HepG2 (cell line): Measurements from ENCODE around the gene C16orf82. TPM values are rescaled to one million over a fixed set of nuclear protein-coding genes. Genes with fewer than 3 reads are reported as not detected.
A peak's percentile ranks its signal among the peaks of the same experiment; 100 is the strongest.

Source experiments
- ATAC-seq: fragments of 200-7000 bp; cut with Tn5 transposase; 3 replicates; pipeline ENCODE4 v1.9.1; 2020; ENCODE audit warnings: mild to moderate bottlenecking, moderate library complexity
- BruUV-seq: library from RNA; stranded (reverse); fragments of 400-500 nt; replicated peaks from 2 replicates; lab custom pipeline; 2021; lab: Mats Ljungman, UMichigan
- CTCF ChIA-PET: fragments of 300-600 bp; formaldehyde crosslinking; extraction: SDS; loops from one replicate; lab custom pipeline; 2021; ENCODE audit warnings: low total read pairs, inconsistent platforms, low intra/inter-chr PET ratio; lab: Yijun Ruan, JAX
- POLR2A ChIA-PET: fragments of 350-600 bp; sonication (Branson Sonifier 250); formaldehyde crosslinking; loops from one replicate; lab custom pipeline; 2020; ENCODE audit warnings: antibody characterized with exemption, inconsistent platforms; lab: Yijun Ruan, JAX
- DNase-seq: peaks from one replicate; pipeline ENCODE4 v3.0.0-alpha.2; 2015; ENCODE audit warnings: low spot score
- FAIRE-seq: peaks from 3 replicates; lab custom pipeline; 2011; peaks lifted over from hg19 to GRCh38; lab: Jason Lieb, UNC
- H2AFZ ChIP-seq: one replicate; pipeline ENCODE4 v1.6.1; 2011; ENCODE audit warnings: low read length, inconsistent platforms
- H3K27ac ChIP-seq: fragments of 300-600 bp; 3 replicates; pipeline ENCODE4 v1.8.0; 2011; ENCODE audit warnings: mixed run types, mild to moderate bottlenecking, mixed read lengths, low read length, inconsistent platforms; ENCODE audit not compliant: insufficient read depth; ENCODE audit errors: extremely low read length
- H3K27me3 ChIP-seq, 2 experiments: fragments of 200-600 bp in 1 of 2; 2 replicates in 1 of 2; 3 replicates in 1 of 2; pipeline versions ENCODE4 v1.6.0 to v1.8.0; 2011; ENCODE audit warnings: low read length in 2 of 2, mild to moderate bottlenecking in 2 of 2, moderate library complexity in 2 of 2, inconsistent platforms in 1 of 2; ENCODE audit not compliant: insufficient read depth in 2 of 2, control insufficient read depth in 1 of 2
- H3K36me3 ChIP-seq, 2 experiments: fragments of 200-600 bp in 1 of 2; replicated peaks in 1 of 2; 2 replicates in 1 of 2; 3 replicates in 1 of 2; pipeline versions ENCODE4 v1.5.1 to v1.8.0; 2011; ENCODE audit warnings: low read length in 2 of 2, inconsistent platforms in 1 of 2; ENCODE audit not compliant: insufficient read depth in 2 of 2, control insufficient read depth in 1 of 2
- H3K4me1 ChIP-seq: 2 replicates; pipeline ENCODE4 v1.5.1; 2012; ENCODE audit warnings: low read length, inconsistent platforms; ENCODE audit not compliant: insufficient read depth
- H3K4me2 ChIP-seq: 2 replicates; pipeline ENCODE4 v1.6.0; 2011; ENCODE audit warnings: low read depth, low read length, inconsistent platforms
- H3K4me3 ChIP-seq, 3 experiments: fragments of 200-600 bp in 1 of 3; sonication (generic), shearing (Covaris generic) in 1 of 3; replicated peaks in 1 of 3; 2 replicates each; pipeline ENCODE4 v1.5.1; 2011 to 2016; ENCODE audit warnings: low read length in 3 of 3, inconsistent platforms in 2 of 3, low read depth in 2 of 3, mild to moderate bottlenecking in 2 of 3, control low read depth in 1 of 3, mixed read lengths in 1 of 3; ENCODE audit not compliant: insufficient read depth in 1 of 3
- H3K79me2 ChIP-seq: one replicate; pipeline ENCODE4 v1.6.1; 2011; ENCODE audit warnings: low read length, inconsistent platforms; ENCODE audit not compliant: insufficient read depth
- H3K9ac ChIP-seq: 2 replicates; pipeline ENCODE4 v1.6.0; 2011; ENCODE audit warnings: mild to moderate bottlenecking, low read depth, low read length, inconsistent platforms; ENCODE audit not compliant: insufficient read depth
- H3K9me3 ChIP-seq: 2 replicates; pipeline ENCODE4 v1.5.1; 2012; ENCODE audit warnings: mild to moderate bottlenecking, low read length
- H4K20me1 ChIP-seq: 2 replicates; pipeline ENCODE4 v1.6.0; 2011; ENCODE audit warnings: inconsistent platforms, mild to moderate bottlenecking, low read length, moderate library complexity; ENCODE audit not compliant: insufficient read depth
- AGO1 ChIP-seq: fragments of 200-400 bp; formaldehyde crosslinking; IDR thresholded peaks from 2 replicates; pipeline ENCODE4 v1.6.1; 2017; ENCODE audit warnings: mild to moderate bottlenecking, low read depth, low read length, moderate library complexity; ENCODE audit not compliant: poor library complexity, severe bottlenecking
- GFI1 ChIP-seq: sonication (generic); formaldehyde crosslinking; IDR thresholded peaks from 2 replicates; pipeline ENCODE4 v1.5.0; 2020; ENCODE audit warnings: missing genetic modification reagents, mild to moderate bottlenecking, borderline replicate concordance
- HDAC1 ChIP-seq: sonication (generic); formaldehyde crosslinking; IDR thresholded peaks from 2 replicates; pipeline ENCODE4 v1.5.1; 2020; ENCODE audit warnings: mild to moderate bottlenecking, missing genetic modification reagents
- HNRNPL ChIP-seq: fragments of 200-400 bp; formaldehyde crosslinking; IDR thresholded peaks from 2 replicates; pipeline ENCODE4 v1.6.1; 2017; ENCODE audit warnings: mild to moderate bottlenecking, low read depth, low read length
- IRX3 ChIP-seq: sonication (generic); formaldehyde crosslinking; IDR thresholded peaks from 2 replicates; pipeline ENCODE4 v1.8.1; 2023; ENCODE audit warnings: mild to moderate bottlenecking, low read depth, missing genetic modification reagents, borderline replicate concordance
- LCORL ChIP-seq, 2 experiments: fragments of 450-650 bp in 1 of 2; sonication (generic) in 1 of 2; formaldehyde crosslinking in 1 of 2; IDR thresholded peaks; 2 replicates each; pipeline versions ENCODE4 v1.5.0 to v1.6.1; 2017 to 2020; ENCODE audit warnings: antibody characterized with exemption in 1 of 2, missing genetic modification reagents in 1 of 2
- MEF2D ChIP-seq: sonication (generic); formaldehyde crosslinking; IDR thresholded peaks from 2 replicates; pipeline ENCODE4 v1.5.1; 2020; ENCODE audit warnings: mild to moderate bottlenecking, missing genetic modification reagents
- MIER2 ChIP-seq: IDR thresholded peaks from 2 replicates; pipeline ENCODE4 v1.6.1; 2016; ENCODE audit warnings: missing biosample characterization, missing genetic modification reagents
- POGZ ChIP-seq: sonication (generic); formaldehyde crosslinking; IDR thresholded peaks from 2 replicates; pipeline ENCODE4 v1.4.0; 2020; ENCODE audit warnings: mild to moderate bottlenecking, missing genetic modification reagents
- SRSF1 ChIP-seq: fragments of 200-400 bp; formaldehyde crosslinking; optimal IDR thresholded peaks from 2 replicates; pipeline ENCODE3; 2017; ENCODE audit warnings: mild to moderate bottlenecking, low read depth, low read length, moderate library complexity
- STAG1 ChIP-seq: sonication (generic); formaldehyde crosslinking; IDR thresholded peaks from 2 replicates; pipeline ENCODE4 v1.4.0; 2020; ENCODE audit warnings: missing genetic modification reagents
- STAT5B ChIP-seq: sonication (generic); formaldehyde crosslinking; IDR thresholded peaks from 2 replicates; pipeline ENCODE4 v1.4.0; 2020; ENCODE audit warnings: missing genetic modification reagents
- TCF7L2 ChIP-seq: IDR thresholded peaks from 2 replicates; pipeline ENCODE4 v1.6.1; 2011; ENCODE audit warnings: mild to moderate bottlenecking, low read depth, low read length, moderate library complexity
- ZBTB7B ChIP-seq: sonication (generic); formaldehyde crosslinking; IDR thresholded peaks from 2 replicates; pipeline ENCODE4 v1.4.0; 2020; ENCODE audit warnings: missing genetic modification reagents
- ZEB1 ChIP-seq: IDR thresholded peaks from 2 replicates; pipeline ENCODE4 v1.6.1; 2012; ENCODE audit warnings: mild to moderate bottlenecking, low read depth, inconsistent platforms; ENCODE audit not compliant: insufficient replicate concordance
- ZNF337 ChIP-seq: sonication (generic); formaldehyde crosslinking; IDR thresholded peaks from 2 replicates; pipeline ENCODE4 v1.5.1; 2020; ENCODE audit warnings: missing genetic modification reagents, low read depth, mild to moderate bottlenecking, borderline replicate concordance
- ZNF839 ChIP-seq: sonication (generic); formaldehyde crosslinking; IDR thresholded peaks from 2 replicates; pipeline ENCODE4 v1.4.0; 2020; ENCODE audit warnings: missing genetic modification reagents, mild to moderate bottlenecking, borderline replicate concordance
- WGBS: methylation state at CpG from one replicate; pipeline ENCODE4 v1.1.6; 2017; ENCODE audit warnings: low lambda C conversion rate; 5-methylcytosine and 5-hydroxymethylcytosine counted together
- in situ Hi-C: cut with HindIII; loops from 2 replicates; pipeline ENCODE4 v1.10.0; 2017; ENCODE audit warnings: low pct_unique_long_range_greater_than_20kb; ENCODE audit not compliant: extremely low pct_ligation_motif_present
- intact Hi-C: fragments of 100-400 bp; cut with micrococcal nuclease; formaldehyde crosslinking; loops from one replicate; pipeline ENCODE4 v1.10.0; 2022; ENCODE audit not compliant: unreplicated experiment
- polyA plus RNA-seq, 8 experiments: library from polyadenylated mRNA; depleted of rRNA in 3 of 8; stranded (reverse) in 7 of 8; unstranded in 1 of 8; fragments of >200 nt; fragmentation: Illumina TruSeq in 4 of 8; extraction: Trizol in 4 of 8; gene quantifications; 2 replicates each; pipeline versions ENCODE4 v1.2.1 to v1.2.3, GENCODE V29; 2011 to 2016; ENCODE audit warnings: low read depth in 4 of 8, missing spikeins in 1 of 8, mixed read lengths in 1 of 8; ENCODE audit not compliant: insufficient read depth in 1 of 8
- total RNA-seq, 5 experiments: library from RNA; depleted of rRNA; stranded (reverse); fragments of >200 nt; fragmentation: Illumina TruSeq; extraction: Trizol; gene quantifications; 2 replicates each; pipeline ENCODE4 v1.2.3, GENCODE V29; 2016; ENCODE audit warnings: low read depth in 1 of 5
- TF ChIP-seq, protein P1 (sequence below): sonication (generic); formaldehyde crosslinking; IDR thresholded peaks from 2 replicates; pipeline ENCODE4 v1.4.0; 2020; ENCODE audit warnings: mild to moderate bottlenecking, missing genetic modification reagents
- TF ChIP-seq, protein P2 (sequence below): sonication (generic); formaldehyde crosslinking; IDR thresholded peaks from 2 replicates; pipeline ENCODE4 v1.4.0; 2020; ENCODE audit warnings: mild to moderate bottlenecking, missing genetic modification reagents

The C16orf82 gene
- total and polyA plus RNA-seq, 2 of the 13 experiments (the other 11 are each of a cell fraction or from before 2014, with no cell fraction given): not detected

DNA sequence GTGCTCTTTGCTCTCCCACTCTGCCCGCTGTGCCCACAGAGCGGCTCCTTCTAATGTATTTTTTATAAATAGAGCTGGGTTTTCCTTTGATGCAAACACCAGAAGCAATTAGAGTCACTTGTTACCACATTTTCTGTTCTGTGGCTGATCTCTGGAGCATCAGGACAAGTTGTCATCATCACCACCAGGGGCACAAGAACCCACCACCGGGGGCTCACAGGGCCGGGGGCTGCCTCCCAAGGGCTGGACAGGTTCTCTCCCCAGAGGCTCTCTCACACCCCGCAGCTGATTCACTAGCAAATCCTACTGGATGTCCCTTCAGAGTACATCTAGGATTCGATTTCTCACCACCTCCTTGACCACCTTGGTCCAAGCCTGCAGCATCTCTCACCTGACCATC lies 18.5 kb downstream of the C16orf82 start:
- Histone ChIP-seq H3K4me1 (no peaks in the 10 kb centered on the region), H3K9me3 (no peaks in the 10 kb centered on the region), H3K27me3 (peaks cover 0 to 14% of the 10 kb centered on the region in 2 experiments; a peak in 3 of 5 replicates), H3K79me2 (no peaks in the 10 kb centered on the region), H3K36me3 (no peaks in the 10 kb centered on the region), H3K4me2 (no peak overlapping the region), H2AFZ (no peak overlapping the region), H3K4me3 (no peak overlapping the region), H3K27ac (no peak overlapping the region), H4K20me1 (no peaks in the 10 kb centered on the region), H3K9ac (no peak overlapping the region)
- FAIRE-seq (no peak), DNase-seq (no peak), ATAC-seq (peak; percentile 18; the same call in 2 of the 3 replicates)
- 0% methylated on average over 6 of the region's 6 CpGs for WGBS
- no TSS peak for BruUV-seq
- TF ChIP-seq SRSF1: no peak
- no peak for TF ChIP-seq HDAC1
- no peak for TF ChIP-seq STAG1 (CRISPR knock-in tag)
- no peak for TF ChIP-seq AGO1
- TF ChIP-seq ZBTB7B: no peak
- no peak for TF ChIP-seq TCF7L2
- TF ChIP-seq LCORL (IDR thresholded peaks at IDR 0.05): no peak
- no peak for TF ChIP-seq LCORL (CRISPR knock-in tag; IDR thresholded peaks at IDR 0.05)
- TF ChIP-seq MIER2 (CRISPR knock-in tag): no peak
- no peak for TF ChIP-seq MEF2D (CRISPR knock-in tag)
- no peak for TF ChIP-seq STAT5B (CRISPR knock-in tag)
- TF ChIP-seq POGZ (CRISPR knock-in tag): no peak
- TF ChIP-seq, protein P1, sequence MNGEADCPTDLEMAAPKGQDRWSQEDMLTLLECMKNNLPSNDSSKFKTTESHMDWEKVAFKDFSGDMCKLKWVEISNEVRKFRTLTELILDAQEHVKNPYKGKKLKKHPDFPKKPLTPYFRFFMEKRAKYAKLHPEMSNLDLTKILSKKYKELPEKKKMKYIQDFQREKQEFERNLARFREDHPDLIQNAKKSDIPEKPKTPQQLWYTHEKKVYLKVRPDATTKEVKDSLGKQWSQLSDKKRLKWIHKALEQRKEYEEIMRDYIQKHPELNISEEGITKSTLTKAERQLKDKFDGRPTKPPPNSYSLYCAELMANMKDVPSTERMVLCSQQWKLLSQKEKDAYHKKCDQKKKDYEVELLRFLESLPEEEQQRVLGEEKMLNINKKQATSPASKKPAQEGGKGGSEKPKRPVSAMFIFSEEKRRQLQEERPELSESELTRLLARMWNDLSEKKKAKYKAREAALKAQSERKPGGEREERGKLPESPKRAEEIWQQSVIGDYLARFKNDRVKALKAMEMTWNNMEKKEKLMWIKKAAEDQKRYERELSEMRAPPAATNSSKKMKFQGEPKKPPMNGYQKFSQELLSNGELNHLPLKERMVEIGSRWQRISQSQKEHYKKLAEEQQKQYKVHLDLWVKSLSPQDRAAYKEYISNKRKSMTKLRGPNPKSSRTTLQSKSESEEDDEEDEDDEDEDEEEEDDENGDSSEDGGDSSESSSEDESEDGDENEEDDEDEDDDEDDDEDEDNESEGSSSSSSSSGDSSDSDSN (CRISPR knock-in tag): no peak
- TF ChIP-seq, protein P2, sequence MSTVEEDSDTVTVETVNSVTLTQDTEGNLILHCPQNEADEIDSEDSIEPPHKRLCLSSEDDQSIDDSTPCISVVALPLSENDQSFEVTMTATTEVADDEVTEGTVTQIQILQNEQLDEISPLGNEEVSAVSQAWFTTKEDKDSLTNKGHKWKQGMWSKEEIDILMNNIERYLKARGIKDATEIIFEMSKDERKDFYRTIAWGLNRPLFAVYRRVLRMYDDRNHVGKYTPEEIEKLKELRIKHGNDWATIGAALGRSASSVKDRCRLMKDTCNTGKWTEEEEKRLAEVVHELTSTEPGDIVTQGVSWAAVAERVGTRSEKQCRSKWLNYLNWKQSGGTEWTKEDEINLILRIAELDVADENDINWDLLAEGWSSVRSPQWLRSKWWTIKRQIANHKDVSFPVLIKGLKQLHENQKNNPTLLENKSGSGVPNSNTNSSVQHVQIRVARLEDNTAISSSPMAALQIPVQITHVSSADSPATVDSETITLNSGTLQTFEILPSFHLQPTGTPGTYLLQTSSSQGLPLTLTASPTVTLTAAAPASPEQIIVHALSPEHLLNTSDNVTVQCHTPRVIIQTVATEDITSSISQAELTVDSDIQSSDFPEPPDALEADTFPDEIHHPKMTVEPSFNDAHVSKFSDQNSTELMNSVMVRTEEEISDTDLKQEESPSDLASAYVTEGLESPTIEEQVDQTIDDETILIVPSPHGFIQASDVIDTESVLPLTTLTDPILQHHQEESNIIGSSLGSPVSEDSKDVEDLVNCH: no peak
- no peak for TF ChIP-seq ZEB1
- TF ChIP-seq IRX3 (CRISPR knock-in tag): no peak
- TF ChIP-seq GFI1 (CRISPR knock-in tag): no peak
- TF ChIP-seq HNRNPL: no peak
- TF ChIP-seq ZNF337 (CRISPR knock-in tag): no peak
- TF ChIP-seq ZNF839 (CRISPR knock-in tag): no peak
- CTCF ChIA-PET: no interaction called here
- in situ Hi-C loops (no loop called here), intact Hi-C loops (no loop called here)
- POLR2A ChIA-PET: no interaction called here
